ENCODE data around the gene STON1. TPM values are rescaled to one million over a fixed set of nuclear protein-coding genes. Genes with fewer than 3 reads are reported as not detected.
"Not testable (repeated sequence)": the region's sequence is repeated elsewhere in the genome, so short reads cannot be mapped to it uniquely, and the experiment has no call there.

Gene STON1
- total and polyA plus RNA-seq, 5 donors = 5.9 to 18.0 (median 12.9) TPM

DNA sequence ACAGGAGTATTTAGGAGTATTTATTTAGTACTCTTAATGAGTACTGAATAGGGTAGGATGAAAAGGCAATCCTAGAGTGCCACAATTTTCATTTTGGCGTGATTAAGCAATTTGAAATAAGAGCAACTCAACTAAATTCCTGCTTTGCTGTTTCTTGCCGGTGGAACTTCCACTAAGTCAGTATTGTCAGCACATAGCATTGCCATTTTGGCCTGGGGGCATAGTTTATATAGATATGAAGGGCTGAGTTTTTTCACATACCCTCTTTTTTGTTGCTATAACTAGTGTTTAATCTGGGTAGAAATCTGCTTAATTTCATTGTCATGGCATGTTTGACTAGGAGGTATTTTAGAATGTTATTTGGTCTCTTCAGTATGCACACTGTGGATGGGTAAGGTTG, 89.6 kb downstream of the STON1 start:
- ATAC-seq = no peak

DNA sequence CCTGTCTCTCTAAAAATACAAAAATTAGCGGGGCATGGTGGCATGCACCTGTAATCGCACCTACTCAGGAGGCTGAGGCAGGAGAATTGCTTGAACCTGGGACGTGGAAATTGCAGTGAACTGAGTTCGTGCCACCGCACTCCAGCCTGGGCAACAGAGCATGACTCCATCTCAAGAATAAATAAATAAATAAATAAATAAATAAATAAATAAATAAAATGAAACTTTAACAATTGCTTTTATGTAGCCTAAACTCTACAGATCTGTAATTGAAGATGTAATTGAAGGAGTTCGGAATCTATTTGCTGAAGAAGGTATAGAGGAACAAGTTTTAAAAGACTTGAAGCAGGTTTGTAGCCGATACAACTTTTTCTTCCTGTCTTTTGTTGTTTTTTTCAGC, 90.7 kb downstream of the STON1 start:
- Histone ChIP-seq H3K4me1 (ENCODE audit: control insufficient read depth, insufficient read depth, low read length) (no peaks in the 10 kb centered on the region), H3K4me3 (ENCODE audit: low read length) (no peak overlapping the region), H3K27ac (ENCODE audit: low read length) (no peak overlapping the region), H3K9me3 (ENCODE audit: control insufficient read depth, low read length) (no peaks in the 10 kb centered on the region), H3K27me3 (ENCODE audit: control insufficient read depth, insufficient read depth) (no peaks in the 10 kb centered on the region)
- WGBS = 94% methylated on average over 7 of the region's 7 CpGs
- no peak for ATAC-seq
- DNase-seq = no peak
- intact Hi-C loops (cut with DNase I) = no loop called here

More for the DNA sequence above, 89.6 kb downstream of the STON1 start:
- 89% methylated on average over 2 of the region's 2 CpGs for WGBS
- DNase-seq = no peak
- no peak overlapping the region for H3K4me3 ChIP-seq (ENCODE audit: low read length)
- no peaks in the 10 kb centered on the region for H3K9me3 ChIP-seq (ENCODE audit: control insufficient read depth, low read length)
- intact Hi-C loops (cut with DNase I) = no loop called here
- no peak overlapping the region for H3K27ac ChIP-seq (ENCODE audit: low read length)
- no peaks in the 10 kb centered on the region for H3K27me3 ChIP-seq (ENCODE audit: control insufficient read depth, insufficient read depth)
- H3K4me1 ChIP-seq (ENCODE audit: control insufficient read depth, insufficient read depth, low read length) = no peaks in the 10 kb centered on the region

DNA sequence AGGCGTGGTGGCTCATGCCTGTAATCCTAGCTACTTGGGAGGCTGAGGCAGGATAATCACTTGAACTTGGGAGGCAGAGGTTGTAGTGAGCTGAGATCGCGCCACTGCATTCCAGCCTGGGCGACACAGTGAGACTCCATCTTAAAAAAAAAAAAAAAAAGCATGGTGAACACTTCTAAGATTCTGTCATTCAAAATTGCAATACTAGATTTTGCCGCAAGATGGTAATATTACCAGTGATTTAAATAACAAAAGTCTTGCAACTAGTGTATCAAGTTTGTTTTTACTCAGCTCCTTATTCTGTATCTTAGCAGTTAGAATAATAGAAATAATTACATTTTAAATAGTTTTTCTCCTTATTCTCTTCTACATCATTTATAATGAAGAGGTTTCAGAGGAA, 92.7 kb downstream of the STON1 start:
- not testable (repeated sequence) for H3K4me3 ChIP-seq (ENCODE audit: low read length)

DNA sequence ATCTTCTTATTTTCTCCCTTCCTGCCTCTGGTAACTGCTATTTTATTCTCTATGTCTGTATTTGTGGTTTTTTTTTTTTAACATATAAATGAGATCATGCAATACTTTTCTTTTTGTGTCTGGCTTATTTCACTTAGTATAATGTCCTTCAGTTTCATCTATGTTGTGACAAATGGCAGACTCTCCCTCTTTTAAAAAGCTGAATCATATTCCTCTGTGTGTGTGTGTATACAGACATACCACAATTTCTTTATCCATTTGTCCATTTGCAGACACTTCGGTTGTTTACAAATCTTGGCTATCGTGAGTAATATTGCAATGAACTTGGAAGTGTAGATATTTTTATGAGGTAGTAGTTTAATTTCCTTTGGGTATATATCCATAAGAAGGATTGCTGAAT, 94.7 kb downstream of the STON1 start:
- no peak for DNase-seq
- H3K9me3 ChIP-seq (ENCODE audit: control insufficient read depth, low read length) = no peaks in the 10 kb centered on the region
- no peak for ATAC-seq
- intact Hi-C loops (cut with DNase I) = no loop called here
- H3K27ac ChIP-seq (ENCODE audit: low read length) = no peak overlapping the region
- 85% methylated on average over 2 of the region's 2 CpGs for WGBS
- no peak overlapping the region for H3K4me3 ChIP-seq (ENCODE audit: low read length)
- no peaks in the 10 kb centered on the region for H3K27me3 ChIP-seq (ENCODE audit: control insufficient read depth, insufficient read depth)
- H3K4me1 ChIP-seq (ENCODE audit: control insufficient read depth, insufficient read depth, low read length) = no peaks in the 10 kb centered on the region

More for the DNA sequence above, 92.7 kb downstream of the STON1 start:
- ATAC-seq; intact Hi-C loops (cut with DNase I); H3K27me3 ChIP-seq (ENCODE audit: control insufficient read depth, insufficient read depth); H3K27ac ChIP-seq (ENCODE audit: low read length); DNase-seq; H3K4me1 ChIP-seq (ENCODE audit: control insufficient read depth, insufficient read depth, low read length); H3K9me3 ChIP-seq (ENCODE audit: control insufficient read depth, low read length): not testable (repeated sequence)
- 86% methylated on average over 5 of the region's 5 CpGs for WGBS

DNA sequence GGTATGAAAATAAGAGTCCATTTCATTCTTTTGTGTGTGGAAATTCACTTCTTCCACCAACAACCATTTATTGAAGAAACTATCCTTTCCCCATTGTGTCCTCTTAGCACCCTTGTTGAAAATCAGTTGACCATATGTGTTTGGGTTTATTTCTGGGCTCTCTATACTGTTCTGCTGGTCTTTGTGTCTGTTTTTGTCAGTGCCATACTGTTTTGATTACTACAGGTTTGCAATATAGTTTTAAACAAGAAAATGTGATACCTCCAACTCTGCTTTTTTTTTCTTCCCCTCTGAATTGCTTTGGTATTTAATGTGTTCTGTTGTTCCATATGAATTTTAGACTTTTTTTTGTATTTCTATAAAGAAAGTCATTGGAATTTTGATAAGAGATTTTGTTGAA, 96.1 kb downstream of the STON1 start:
- H3K27ac ChIP-seq (ENCODE audit: low read length) = no peak overlapping the region

DNA sequence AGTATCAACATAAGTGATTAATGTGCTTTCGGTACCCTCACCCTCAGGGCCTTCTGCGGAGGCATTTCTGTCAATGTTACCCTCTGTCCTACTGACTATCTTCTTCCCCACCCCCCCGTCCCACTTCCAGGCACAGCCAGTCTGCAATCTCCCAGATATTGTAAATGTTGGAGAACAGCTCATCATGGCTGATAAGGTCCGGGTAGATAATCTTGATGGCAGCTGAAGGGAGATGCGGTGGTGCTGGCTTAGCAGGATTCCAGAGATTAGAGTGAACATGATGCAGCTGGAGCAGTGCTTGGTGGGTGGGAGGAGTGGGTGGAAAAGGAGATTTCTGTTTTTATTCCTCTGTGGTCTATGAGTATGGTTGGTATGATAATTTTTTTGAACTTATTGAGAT, 103.2 kb downstream of the STON1 start:
- ATAC-seq (no peak), DNase-seq (no peak)
- H3K27me3 ChIP-seq (ENCODE audit: control insufficient read depth, insufficient read depth) = no peaks in the 10 kb centered on the region
- intact Hi-C loops (cut with DNase I) = no loop called here
- no peaks in the 10 kb centered on the region for H3K4me1 ChIP-seq (ENCODE audit: control insufficient read depth, insufficient read depth, low read length)
- H3K27ac ChIP-seq (ENCODE audit: low read length) = no peak overlapping the region
- no peaks in the 10 kb centered on the region for H3K9me3 ChIP-seq (ENCODE audit: control insufficient read depth, low read length)
- WGBS = 27% methylated on average over 5 of the region's 5 CpGs
- no peak overlapping the region for H3K4me3 ChIP-seq (ENCODE audit: low read length)

More for the DNA sequence above, 96.1 kb downstream of the STON1 start:
- H3K4me1 ChIP-seq (ENCODE audit: control insufficient read depth, insufficient read depth, low read length) = no peaks in the 10 kb centered on the region
- H3K4me3 ChIP-seq (ENCODE audit: low read length) = no peak overlapping the region
- no peaks in the 10 kb centered on the region for H3K9me3 ChIP-seq (ENCODE audit: control insufficient read depth, low read length)
- DNase-seq = no peak
- H3K27me3 ChIP-seq (ENCODE audit: control insufficient read depth, insufficient read depth) = no peaks in the 10 kb centered on the region
- no peak for ATAC-seq
- intact Hi-C loops (cut with DNase I) = no loop called here

DNA sequence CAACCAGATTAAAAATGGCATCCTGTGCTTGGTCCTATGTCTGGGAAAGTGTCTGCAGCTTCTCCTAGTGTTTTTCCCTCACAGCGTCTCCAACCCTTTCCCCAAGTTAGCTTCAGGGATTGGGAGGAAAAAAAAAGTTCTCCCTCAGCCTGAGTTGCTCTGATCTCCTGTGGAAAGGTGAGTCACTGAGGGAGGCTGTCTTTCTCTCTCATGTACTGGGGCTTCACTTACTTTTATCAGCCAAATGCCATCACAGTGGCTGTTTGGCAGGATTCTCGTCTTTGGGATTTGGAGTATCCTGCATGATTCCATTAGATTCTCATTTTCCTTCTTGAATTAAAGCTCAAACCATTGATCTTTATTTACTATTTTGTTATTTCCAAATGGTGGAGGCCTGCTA, 105.8 kb downstream of the STON1 start:
- no peak overlapping the region for H3K4me3 ChIP-seq (ENCODE audit: low read length)
- H3K27ac ChIP-seq (ENCODE audit: low read length) = no peak overlapping the region
- 68% methylated on average over 2 of the region's 2 CpGs for WGBS
- no peak for ATAC-seq
- no peaks in the 10 kb centered on the region for H3K9me3 ChIP-seq (ENCODE audit: control insufficient read depth, low read length)
- H3K4me1 ChIP-seq (ENCODE audit: control insufficient read depth, insufficient read depth, low read length) = no peaks in the 10 kb centered on the region
- DNase-seq = no peak
- intact Hi-C loops (cut with DNase I) = no loop called here
- no peaks in the 10 kb centered on the region for H3K27me3 ChIP-seq (ENCODE audit: control insufficient read depth, insufficient read depth)

DNA sequence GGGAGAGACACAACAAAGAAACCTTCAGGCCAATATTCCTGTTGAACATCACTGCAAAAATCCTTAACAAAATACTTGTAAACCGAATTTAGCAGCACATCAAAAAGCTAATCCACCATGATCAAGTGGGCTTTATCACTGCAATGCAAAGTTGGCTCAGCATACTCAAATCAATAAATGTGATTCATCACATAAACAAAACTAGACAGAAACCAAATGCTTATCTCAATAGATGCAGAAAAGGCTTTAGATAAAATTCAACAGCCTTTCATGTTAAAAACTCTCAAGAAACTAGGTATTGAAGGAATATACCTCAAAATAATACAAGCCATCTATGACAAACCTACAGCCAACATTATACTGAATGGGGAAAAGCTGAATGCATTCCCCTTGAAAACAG, 108.3 kb downstream of the STON1 start:
- 63% methylated on average over 1 of the region's 1 CpG for WGBS
- H3K4me3 ChIP-seq (ENCODE audit: low read length) = no peak overlapping the region
- ATAC-seq = no peak
- no peaks in the 10 kb centered on the region for H3K27me3 ChIP-seq (ENCODE audit: control insufficient read depth, insufficient read depth)
- H3K4me1 ChIP-seq (ENCODE audit: control insufficient read depth, insufficient read depth, low read length) = no peaks in the 10 kb centered on the region
- intact Hi-C loops (cut with DNase I) = no loop called here
- no peak overlapping the region for H3K27ac ChIP-seq (ENCODE audit: low read length)
- DNase-seq = no peak
- H3K9me3 ChIP-seq (ENCODE audit: control insufficient read depth, low read length) = no peaks in the 10 kb centered on the region

Other genes starting within 250 kb of the STON1 start
- gene FOXN2, start 215.5 kb upstream of the STON1 start, total RNA-seq = 10 to 100 TPM; 15.2 to 22.2 (median 18.7) TPM
- 4.4 TPM for gene FOXN2, start 215.5 kb upstream of the STON1 start, polyA plus RNA-seq
- gene PPP1R21, start 89.4 kb upstream of the STON1 start, total RNA-seq = 10 to 100 TPM; 12.3 to 17.0 (median 16.0) TPM
- 19.6 TPM for gene PPP1R21, start 89.4 kb upstream of the STON1 start, polyA plus RNA-seq
- gene GTF2A1L, start 87.7 kb downstream of the STON1 start, total RNA-seq = under 1 TPM in 1 of 4 donors, not detected in 3; 0.79 TPM
- gene GTF2A1L, start 87.7 kb downstream of the STON1 start, polyA plus RNA-seq = not detected
- gene LHCGR, start 225.6 kb downstream of the STON1 start, total RNA-seq = not detected
- 0.07 TPM for gene LHCGR, start 225.6 kb downstream of the STON1 start, polyA plus RNA-seq